ENCODE measurements around the gene SLC38A10.

SLC38A10 gene

GRCh38 chr17:81277946-81278693 lies 17.0 kb downstream of the SLC38A10 start:
- no peak for DNase-seq (ENCODE audit: low spot score)

DNA sequence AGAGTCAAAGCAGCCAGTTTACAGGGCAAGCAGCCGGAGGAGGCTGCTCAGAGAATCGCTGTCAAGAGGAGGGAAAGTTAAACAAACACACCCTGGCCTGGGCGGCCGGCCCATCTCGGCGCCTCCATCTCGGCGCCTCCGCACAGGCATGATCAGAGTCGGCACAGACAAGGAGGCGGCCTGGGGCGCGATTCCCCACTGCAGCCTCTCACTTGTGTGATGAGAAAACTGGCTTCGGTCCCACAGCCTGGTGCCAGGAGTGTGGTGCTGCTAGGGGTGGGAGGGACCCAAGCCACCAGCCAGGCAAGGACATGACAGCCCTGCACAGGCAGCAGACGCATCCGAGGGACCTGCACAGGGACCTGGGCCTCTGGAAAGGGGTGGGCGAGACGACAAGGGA lies 17.7 kb downstream of the SLC38A10 start:
- DNase-seq (ENCODE audit: low spot score) = no peak

- DNase-seq (ENCODE audit: low spot score) = no peak
Measured at GRCh38 chr17:81276781-81277180, 18.3 kb downstream of the SLC38A10 start.

- no peak for DNase-seq (ENCODE audit: low spot score)
Measured at GRCh38 chr17:81274471-81274855, 20.6 kb downstream of the SLC38A10 start.

GRCh38 chr17:81273698-81274470 lies 21.2 kb downstream of the SLC38A10 start:
- DNase-seq (ENCODE audit: low spot score) = no peak

- no peak for DNase-seq (ENCODE audit: low spot score)
Measured at GRCh38 chr17:81272616-81273015, 22.5 kb downstream of the SLC38A10 start.

DNA sequence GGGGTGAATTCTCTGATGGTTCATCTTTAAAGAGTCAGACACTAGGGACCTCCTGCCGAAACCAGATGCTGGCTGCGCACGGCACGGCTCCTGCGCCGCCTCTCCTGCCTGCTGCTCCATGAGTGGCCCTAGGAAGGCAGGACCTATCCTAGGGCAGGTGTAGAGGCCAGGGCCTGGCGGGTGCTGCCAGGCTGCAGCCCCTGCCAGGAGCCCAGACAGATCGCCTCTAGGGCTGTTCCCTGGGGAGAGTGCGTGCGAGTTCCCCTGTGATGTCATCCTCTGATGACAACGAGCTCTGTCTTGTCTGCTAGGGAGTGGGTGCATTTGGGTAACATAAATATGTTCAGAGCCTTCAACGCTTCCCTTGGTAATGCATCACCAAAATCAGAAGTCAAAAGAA lies 23.9 kb downstream of the SLC38A10 start:
- DNase-seq (ENCODE audit: low spot score) = no peak

DNA sequence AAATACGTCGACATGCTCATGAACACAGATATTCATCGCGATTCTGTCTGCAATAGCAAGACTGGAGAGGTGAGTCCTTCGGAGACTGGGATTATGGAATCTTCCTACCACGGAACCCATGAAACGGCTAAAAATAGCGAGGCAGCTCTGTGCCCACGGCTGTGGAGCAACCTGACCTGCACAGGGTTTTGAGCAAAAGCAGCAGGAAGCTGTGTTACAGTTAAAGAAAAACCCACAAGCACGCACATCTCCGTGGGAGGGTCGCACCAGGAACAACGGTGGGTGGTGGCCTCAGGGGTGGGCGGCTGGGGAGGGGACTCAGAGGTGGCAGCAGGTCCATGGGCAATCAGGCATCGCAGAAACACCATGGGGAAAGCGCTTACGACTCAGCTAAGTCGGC lies 24.8 kb downstream of the SLC38A10 start:
- no peak for DNase-seq (ENCODE audit: low spot score)

DNA sequence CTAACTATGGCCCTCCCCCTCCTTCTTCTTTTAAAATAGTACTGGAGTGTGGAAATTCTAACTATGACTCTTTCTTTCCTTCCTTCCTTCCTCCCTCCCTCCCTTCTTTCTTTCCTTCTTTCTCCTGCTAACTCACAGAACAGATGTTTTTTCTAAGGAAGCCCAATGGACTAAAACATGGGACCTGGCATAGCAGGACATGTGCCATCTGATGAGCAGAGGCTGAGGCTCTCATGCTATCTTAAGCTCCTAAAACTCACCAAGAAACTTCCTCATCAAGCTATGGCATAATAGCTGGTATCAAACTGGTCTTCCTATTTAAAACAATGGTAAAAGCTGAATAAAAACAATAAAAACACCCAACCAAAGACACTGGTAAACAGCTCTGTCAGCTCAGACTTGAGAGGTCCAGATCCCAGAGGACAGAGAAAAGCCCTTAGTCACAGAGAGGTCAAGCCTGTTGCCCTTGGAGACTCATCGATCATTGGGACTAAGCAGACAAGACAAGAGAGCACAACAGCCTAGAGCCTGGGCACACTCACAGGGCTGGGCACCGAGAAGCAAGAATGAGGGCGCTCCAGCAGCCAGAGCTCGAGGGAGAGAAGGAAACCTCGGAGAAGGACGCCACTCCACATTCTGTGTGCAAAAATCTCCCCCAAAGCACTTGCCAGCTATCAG lies 27.6 kb downstream of the SLC38A10 start:
- no peak for DNase-seq (ENCODE audit: low spot score)

DNA sequence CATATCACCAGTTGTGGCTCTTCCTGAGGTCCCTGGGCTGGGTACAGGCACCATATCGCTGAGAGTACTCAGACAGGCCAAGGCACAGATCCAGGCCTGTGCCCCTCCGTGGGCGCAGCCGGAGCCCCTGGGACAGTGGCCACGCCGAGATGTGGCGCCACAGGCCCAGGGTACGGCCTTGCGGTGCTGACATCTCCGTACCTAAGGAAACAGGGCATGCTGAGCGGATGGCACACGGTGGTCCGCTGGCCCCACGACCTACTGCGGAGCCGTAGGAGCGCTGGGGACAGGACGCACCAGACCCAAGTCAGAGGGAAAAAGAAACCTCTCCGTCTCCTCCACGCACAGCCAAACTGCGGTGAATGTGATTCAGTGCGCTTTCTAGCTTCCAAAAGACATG lies 29.5 kb downstream of the SLC38A10 start:
- DNase-seq (ENCODE audit: low spot score) = no peak

DNA sequence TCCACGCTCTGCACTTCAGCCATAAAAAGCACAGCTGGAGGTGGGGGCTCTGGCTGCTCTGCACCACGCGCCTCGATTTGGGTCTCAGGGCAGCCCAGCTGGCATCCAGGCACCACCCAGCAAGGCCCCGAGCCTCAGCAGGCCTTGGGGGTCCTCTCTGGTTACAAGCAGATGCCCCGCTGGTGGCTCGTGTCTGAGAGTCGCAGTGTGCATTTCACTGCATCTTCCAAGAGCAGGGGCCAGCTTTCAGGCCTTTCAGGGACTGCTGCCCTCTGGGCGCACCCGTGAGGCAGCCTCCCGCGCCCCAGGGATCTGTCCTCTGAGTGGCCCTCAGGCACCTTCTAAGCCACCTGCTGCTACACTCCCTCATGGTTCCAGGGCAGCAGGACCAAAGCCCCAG lies 30.5 kb downstream of the SLC38A10 start:
- DNase-seq (ENCODE audit: low spot score) = no peak

DNA sequence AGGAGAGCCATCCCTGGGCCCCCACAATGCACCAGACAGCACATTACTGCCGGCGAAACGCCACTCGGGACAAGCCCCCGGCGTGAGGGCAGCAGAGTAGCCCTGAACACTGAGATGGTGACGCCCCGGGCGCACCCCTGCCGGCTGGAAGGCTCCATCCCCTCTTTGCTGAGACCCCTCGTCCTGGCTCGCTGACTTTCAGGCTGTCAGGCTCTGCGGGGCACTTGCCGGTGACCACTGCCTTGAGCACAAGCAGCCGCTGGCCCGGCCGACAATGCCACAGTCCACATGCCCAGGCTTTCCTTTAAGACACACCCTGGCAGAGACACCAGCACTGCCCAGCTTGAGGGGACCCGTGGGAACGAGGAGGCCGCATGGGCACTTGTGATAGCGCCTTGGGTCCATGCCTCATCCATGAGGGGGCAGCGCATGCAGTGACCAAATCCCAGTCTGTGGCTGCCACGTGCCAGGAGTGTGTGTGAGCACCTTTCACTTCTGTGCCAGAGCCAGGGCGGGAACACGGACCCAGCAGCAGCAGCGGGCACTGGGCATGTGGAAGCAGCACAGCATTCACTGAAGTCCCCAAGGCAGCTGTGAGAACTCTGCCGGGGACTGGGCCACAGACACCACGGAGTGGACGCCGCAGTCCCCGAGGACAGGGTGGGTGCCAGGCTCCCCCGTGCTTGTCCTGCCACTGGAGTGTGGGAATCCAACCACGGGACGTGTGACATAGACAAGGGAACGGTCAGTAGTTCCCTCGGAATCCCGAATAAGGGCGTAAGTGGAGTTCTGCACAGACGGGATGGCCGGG lies 31.5 kb downstream of the SLC38A10 start:
- DNase-seq (ENCODE audit: low spot score) = no peak

DNA sequence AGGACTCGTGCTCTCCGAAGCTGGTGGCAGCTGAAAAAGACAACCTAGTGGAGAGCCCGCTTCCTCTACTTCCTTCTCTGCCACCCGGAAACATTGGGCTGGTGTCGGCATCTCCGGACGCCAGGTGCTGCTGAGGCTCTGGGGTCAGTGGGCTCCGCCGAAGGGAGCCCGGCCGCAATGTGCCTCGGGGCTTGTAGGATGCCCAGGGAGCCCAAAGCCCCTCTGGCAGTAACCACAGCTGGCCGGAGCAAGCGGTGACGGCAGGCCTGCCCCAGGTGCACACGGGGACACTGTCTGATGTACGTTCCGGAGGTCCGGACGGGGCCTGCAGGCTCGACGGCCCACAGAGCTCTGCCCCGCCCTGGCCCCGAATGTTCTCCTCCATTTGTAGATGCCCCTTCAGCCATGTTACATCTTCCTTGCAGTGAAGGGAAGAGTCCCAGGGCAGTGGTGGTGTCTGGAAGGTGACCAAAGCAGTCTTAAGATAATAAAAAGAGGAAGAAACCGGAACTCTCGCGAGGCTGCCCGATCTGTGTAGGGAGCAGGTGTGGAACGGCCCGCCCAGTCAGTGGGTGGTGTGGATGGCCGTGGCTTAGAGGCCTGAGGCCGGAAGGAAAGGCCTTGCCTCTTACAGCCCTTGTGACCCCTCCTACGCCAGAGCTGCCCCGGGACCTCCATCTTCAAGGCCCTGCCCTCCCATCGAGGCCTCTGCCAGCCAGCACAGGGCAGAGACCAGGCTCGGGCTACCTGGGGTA lies 33.3 kb downstream of the SLC38A10 start:
- DNase-seq (ENCODE audit: low spot score) = no peak

GRCh38 chr17:81261096-81261495 lies 34.0 kb downstream of the SLC38A10 start:
- DNase-seq (ENCODE audit: low spot score) = no peak

GRCh38 chr17:81260641-81261040 lies 34.5 kb downstream of the SLC38A10 start:
- no peak for DNase-seq (ENCODE audit: low spot score)

DNA sequence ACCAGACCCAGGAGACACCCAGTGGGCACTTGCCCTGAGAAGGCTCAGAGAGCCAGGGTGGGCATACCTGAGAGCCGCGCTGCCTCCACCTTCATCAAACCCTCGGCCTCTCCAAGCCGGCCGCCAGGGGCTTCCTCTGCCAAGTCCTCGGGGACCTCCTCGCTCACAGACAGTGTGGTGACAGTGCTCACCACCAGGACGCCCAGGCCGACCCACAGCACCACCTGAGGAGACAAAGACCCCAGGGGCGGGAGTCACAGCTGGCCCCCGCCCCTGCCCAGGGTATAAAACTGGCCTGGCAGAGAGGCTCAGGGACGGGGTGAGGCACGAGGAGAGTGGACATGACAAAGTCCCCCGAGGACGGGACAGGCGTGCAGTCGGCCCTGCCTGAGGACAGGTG lies 34.9 kb downstream of the SLC38A10 start:
- no peak for DNase-seq (ENCODE audit: low spot score)

DNA sequence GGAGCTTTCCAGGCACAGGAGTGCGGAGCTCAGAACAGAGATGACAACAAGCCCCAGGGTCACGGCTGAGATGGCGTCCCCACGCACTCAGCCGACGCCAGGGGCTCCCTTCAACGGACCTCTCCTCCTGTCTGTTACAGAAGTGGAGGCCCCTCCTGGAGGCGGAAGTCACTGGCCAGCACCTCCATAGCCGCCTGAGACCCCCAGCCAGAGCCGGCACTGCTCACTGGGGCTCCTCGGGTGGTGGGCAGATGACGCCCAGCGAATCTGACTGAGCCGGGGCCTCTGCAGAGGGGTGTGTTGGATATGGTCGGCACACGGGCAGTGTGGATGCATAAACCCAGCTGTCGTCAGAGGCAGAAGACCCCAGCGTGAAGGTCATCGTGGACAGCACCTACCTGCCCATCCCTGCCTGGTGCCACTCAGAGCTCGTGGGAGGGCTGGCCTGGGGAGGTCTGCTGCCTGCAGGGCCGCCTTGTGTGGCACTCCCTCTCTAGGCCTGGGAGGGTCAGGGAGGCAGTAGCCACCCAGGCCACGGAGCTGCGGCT lies 36.0 kb downstream of the SLC38A10 start:
- DNase-seq (ENCODE audit: low spot score) = no peak

GRCh38 chr17:81258292-81258691 lies 36.8 kb downstream of the SLC38A10 start:
- DNase-seq (ENCODE audit: low spot score) = no peak

DNA sequence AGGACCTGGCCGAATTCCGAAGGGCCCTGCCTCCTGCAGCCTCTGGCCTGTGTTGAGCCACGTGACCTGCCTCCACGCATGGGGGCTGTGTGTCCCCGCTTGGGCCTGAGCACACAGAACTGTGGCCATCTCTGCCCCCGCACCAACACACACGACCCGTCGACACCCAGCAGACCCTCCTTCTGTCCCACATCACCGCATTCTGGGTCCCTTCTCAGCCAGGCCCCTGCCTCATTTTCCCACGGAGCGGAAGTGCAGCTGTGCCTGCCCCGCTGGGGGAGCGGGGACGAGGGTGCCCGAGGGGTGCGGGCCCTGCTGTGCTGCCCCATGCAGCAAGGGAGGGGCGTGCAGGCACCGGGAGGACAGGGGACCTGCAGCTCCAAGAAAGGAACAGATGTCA lies 37.6 kb downstream of the SLC38A10 start:
- DNase-seq (ENCODE audit: low spot score) = no peak

GRCh38 chr17:81256616-81257015 lies 38.5 kb downstream of the SLC38A10 start:
- DNase-seq (ENCODE audit: low spot score) = no peak

All from hematopoietic multipotent progenitor cell treated with erythropoietin and hydrocortisone succinate and interleukin-3 and kit ligand, for 15 days (in vitro differentiated cells).